Stomach (tissue), 4 donors: Measurements from ENCODE around the gene LAIR1.

Source experiments
- EP300 ChIP-seq: sonication (generic); formaldehyde crosslinking; IDR thresholded peaks from one replicate; pipeline ENCODE4 v1.6.1; 2017; ENCODE audit warnings: antibody characterized with exemption
- POLR2AphosphoS5 ChIP-seq, 3 donors: sonication (generic); formaldehyde crosslinking; IDR thresholded peaks; one replicate each; pipeline ENCODE4 v1.6.1; 2016; ENCODE audit warnings: antibody characterized with exemption in 3 of 3
- TF ChIP-seq, protein P1 (sequence below), 7 experiments: fragments of 450-650 bp in 4 of 7; fragments of 200-600 bp in 3 of 7; sonication (generic) in 3 of 7; IDR thresholded peaks; one replicate each; pipeline ENCODE4 v1.5.1; 2016 to 2019; ENCODE audit warnings: antibody characterized with exemption in 7 of 7, control low read depth in 2 of 7, mild to moderate bottlenecking in 1 of 7

DNA sequence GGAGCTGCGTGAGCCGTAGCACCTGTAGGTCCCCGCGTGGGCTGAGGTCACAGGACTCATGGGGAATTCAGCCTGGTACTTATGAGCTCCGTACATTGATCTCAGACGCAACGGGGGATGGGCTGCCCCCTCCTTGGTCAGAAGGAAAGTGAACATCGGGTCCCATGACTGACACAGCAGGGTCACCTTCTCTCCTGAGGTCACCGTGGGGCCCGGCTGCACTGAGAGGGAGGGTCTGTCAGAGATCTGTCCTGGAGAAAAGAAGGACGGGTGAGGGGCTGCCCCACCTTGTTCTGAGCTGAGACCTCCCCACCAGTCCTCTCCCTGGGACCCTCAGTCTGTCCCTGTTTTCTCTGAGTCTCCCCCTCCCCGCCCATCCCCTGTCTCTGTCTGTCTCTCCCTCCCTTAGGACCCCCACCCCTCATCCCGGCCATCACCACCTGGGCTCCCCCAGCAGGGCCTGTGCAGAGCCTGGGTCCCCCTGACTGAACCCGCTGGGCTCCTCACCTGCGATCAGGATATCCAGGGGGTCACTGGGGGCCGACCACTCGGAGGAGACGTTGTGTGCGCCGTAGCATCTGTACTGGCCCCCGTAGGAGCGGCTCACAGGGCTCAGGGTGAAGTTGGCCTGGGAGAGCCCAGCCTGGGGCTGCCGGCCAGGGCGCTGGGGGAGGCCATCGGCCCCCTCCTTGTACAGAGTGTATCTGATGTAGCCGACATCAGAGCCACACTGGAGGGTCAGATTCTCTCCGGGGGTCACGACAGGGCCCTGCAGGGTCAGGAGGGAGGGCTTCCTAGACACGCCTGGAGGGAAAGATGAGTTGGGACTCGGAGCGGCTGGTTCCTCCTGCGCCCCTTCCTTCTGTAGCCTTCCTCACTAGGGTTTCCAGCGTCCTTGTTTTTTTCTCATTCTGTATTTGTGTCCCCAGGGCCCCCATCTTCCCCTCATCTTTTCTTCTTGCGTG is 27.6 kb downstream of the LAIR1 start:
- TF ChIP-seq EP300 (no peak), POLR2AphosphoS5 (IDR thresholded peaks at IDR 0.05) (no peak)
- TF ChIP-seq, protein P1, sequence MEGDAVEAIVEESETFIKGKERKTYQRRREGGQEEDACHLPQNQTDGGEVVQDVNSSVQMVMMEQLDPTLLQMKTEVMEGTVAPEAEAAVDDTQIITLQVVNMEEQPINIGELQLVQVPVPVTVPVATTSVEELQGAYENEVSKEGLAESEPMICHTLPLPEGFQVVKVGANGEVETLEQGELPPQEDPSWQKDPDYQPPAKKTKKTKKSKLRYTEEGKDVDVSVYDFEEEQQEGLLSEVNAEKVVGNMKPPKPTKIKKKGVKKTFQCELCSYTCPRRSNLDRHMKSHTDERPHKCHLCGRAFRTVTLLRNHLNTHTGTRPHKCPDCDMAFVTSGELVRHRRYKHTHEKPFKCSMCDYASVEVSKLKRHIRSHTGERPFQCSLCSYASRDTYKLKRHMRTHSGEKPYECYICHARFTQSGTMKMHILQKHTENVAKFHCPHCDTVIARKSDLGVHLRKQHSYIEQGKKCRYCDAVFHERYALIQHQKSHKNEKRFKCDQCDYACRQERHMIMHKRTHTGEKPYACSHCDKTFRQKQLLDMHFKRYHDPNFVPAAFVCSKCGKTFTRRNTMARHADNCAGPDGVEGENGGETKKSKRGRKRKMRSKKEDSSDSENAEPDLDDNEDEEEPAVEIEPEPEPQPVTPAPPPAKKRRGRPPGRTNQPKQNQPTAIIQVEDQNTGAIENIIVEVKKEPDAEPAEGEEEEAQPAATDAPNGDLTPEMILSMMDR (IDR thresholded peaks at IDR 0.05), result no peak
